Activated CD4-positive, CD25-positive, alpha-beta regulatory T cell (primary cell): ENCODE measurements around the gene ACTL8.

Experiments used
- DNase-seq, 4 experiments: peaks; one replicate each; lab custom pipeline; 2025; lab: John Stamatoyannopoulos, UW

Gene ACTL8

DNA sequence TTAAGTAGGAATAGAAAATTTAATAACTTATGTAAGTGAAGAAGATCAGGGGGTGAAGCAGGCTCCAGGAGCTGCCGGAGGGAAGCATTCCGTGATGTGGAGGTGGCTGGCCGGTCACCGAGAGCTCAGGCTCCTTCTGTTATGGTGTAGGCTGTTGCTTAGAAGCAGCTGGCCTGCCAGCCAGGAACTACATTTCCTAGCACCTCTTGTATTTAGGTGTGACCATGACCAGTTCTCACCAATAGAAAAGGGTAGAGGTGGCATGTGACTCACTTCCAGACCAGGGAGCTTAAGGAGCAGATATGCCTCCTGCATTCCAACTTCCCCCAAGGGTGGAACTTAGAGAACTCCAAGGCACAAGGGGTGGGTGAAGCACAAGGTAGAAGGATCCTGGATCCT lies 120.7 kb downstream of the ACTL8 start:
- no peak for DNase-seq
